GM12872 (cell line): ENCODE measurements around the gene CELF4.

ENCODE experiments used
- CTCF ChIP-seq: IDR thresholded peaks from 3 replicates; pipeline ENCODE4 v1.5.1; 2011; ENCODE audit warnings: low read depth, mild to moderate bottlenecking, low read length, moderate library complexity; ENCODE audit not compliant: insufficient read depth

Gene CELF4

DNA sequence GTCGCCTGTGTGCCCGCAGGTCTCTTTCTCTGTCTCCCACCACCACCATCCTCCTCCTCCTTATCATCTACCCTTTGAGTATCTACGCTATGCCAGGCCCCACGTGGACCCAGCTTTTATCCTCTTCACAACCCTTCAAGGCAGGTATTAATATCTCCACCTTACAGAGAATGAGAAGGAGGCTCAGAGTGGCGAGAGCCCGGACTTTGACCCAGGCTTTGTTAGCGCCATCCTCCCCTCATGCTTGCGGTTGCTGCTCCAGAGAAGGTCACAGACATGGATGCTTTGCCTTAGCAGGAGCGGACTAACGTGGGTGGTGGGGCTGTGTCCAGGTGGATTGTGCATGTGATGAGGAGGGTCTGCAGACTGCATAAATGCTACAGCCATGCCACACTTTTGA, 119.8 kb downstream of the CELF4 start:
- TF ChIP-seq CTCF, result no peak

DNA sequence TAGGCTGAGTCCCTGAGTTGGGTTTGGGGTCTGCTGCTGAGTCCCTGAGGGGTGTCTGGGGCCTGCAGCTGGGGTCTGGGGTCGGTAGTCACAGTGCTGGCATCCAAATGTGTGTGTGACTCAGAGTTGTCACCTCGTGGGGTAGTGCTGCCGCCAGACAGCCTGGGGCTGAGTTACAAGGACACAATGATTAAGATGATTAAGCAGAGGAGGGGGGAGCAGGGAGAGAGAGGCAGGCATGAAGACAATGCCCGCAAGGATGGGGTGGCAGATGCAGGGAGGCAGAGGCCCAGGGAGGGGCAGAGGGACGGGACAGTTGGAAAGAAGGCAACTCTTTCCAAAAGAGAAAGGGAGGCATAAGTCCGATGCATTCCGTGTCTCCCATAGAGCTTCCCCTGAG, 120.2 kb downstream of the CELF4 start:
- no peak for TF ChIP-seq CTCF

- no peak for TF ChIP-seq CTCF
Measured at GRCh38 chr18:37443325-37444055, 122.1 kb downstream of the CELF4 start.

DNA sequence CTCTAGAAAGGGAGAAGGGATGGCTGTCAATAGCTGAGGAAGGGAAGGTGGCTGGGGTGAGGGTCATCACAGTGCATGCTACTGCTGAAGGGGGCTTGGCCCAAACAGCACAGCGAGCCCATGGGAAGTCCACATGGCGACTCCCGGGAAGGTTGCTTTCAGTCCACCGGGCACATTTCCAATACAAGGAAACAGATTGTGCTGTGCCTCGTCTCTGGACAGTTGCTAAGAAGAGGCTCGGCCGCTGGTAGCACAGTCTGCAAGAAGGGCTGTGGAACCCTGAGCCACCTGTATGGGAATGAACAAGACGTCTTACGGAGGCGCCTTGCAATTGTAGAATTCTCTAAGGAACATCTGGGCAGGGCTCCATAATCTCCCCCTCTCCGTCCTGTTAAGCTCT, 123.1 kb downstream of the CELF4 start:
- no peak for TF ChIP-seq CTCF

- no peak for TF ChIP-seq CTCF
Measured at GRCh38 chr18:37441821-37442220, 123.8 kb downstream of the CELF4 start.

GRCh38 chr18:37440206-37440605, 125.4 kb downstream of the CELF4 start:
- no peak for TF ChIP-seq CTCF

DNA sequence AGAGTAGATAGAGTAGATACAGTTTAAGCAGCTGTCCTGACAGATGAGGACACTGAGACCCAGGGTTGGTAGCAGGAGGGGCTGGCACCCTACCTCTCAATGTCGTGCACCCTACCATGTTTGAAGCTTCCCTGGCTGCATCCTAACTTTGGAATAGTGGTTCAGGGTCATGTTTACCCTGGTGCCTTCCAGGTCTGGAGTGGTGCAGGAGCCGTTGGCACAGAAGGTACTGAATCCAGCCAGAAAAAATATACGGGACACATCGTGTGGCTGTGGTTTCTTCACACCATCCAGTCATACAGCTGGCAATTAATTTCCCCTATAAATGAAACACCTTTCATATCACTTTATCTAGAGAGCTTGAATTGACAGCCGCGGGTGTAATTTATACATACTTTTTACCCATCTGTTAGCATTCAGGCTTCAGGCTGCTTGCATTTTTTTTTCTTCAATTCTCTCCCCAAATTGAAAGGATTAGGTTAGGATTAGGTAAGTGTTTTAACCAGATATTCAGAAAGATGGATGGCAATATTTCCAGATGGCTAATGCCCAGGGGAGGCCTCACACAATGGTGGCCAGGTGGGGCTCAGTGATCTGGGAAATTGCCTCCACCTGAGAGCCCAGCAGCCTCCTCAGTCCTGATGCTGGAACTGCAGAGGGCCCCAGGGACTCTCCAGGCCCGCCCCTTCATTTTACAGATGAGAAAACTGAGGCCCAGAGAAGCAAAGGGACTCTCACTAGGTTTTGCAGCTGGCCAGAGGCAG, 127.0 kb downstream of the CELF4 start:
- TF ChIP-seq CTCF, result no peak
